NCI-H1105 (cell line): ENCODE data around the gene FARP1.

ENCODE experiments used
- DNase-seq: peaks from one replicate; lab custom pipeline; 2025; lab: John Stamatoyannopoulos, UW

FARP1 gene

GRCh38 chr13:98503175-98504028 is 360.5 kb downstream of the FARP1 start:
- DNase-seq: no peak

GRCh38 chr13:98504029-98504351 is 361.1 kb downstream of the FARP1 start:
- no peak for DNase-seq

- DNase-seq: no peak
These were observed 361.6 kb downstream of the FARP1 start for GRCh38 chr13:98504371-98504963.
